Measurements from ENCODE around the gene GNB2. TPM values are rescaled to one million over a fixed set of nuclear protein-coding genes. Genes with fewer than 3 reads are reported as not detected.

Gene GNB2
- 100 to 1,000 TPM; 164 to 210 (median 185) TPM for polyA plus RNA-seq (ENCODE audit: insufficient read length in 3 of 3)

- DNase-seq (ENCODE audit: low read depth in 3 of 3, low spot score in 2 of 3): peak; percentile 97 to 99 (median 98)
Measured at GRCh38 chr7:100673302-100673941, at the start of gene GNB2. GNB2 (plus strand) TSS chr7:100673740; CDS start chr7:100676266, 2,526 bp downstream.

DNA sequence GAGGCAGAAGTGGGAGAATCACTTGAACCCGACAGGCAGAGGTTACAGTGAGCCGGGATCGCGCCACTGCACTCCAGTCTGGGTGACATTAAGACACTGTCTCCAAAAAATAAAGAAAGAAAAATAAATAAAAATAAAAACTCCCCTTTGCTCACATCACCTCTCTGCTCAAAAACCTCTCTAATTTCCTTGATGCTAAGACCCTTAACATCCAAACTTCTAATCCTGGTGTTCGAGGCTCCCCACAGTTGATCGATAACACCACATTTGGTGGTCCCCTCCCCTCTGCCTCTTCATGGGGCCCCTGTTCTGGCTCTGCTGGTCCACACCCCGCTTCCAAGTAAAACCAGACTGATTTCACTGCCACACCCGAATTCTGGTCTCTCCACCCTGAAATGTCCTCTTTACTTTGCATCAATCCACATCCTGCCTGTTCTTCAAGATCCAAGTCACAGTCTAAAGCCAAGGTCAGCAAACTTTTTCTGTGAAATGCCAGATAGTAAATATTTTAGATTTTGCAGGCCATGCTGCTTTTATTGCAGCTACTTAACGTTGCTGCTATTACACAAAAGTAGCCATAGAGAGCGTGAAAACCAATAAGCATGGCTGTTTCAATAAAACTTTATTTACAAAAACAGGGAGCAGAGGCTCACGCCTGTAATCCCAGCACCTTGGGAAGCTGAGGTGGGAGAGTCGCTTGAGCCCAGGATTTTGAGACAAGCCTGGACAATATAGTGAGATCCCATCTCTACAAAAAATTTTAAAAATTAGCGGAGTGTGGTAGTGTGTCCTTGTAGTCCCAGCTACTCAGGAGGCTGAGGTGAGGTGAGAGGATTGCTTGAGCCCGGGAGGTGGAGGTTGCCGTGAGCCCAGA is 49.4 kb upstream of the GNB2 start:
- no peak for DNase-seq (ENCODE audit: low read depth in 3 of 3, low spot score in 2 of 3)

- DNase-seq (ENCODE audit: low read depth in 3 of 3, low spot score in 2 of 3): no peak
Measured at GRCh38 chr7:100626055-100626454, 47.5 kb upstream of the GNB2 start.

GRCh38 chr7:100626530-100627237 is 46.9 kb upstream of the GNB2 start:
- no peak for DNase-seq (ENCODE audit: low read depth in 3 of 3, low spot score in 2 of 3)

- DNase-seq (ENCODE audit: low read depth in 3 of 3, low spot score in 2 of 3): no peak
Measured at GRCh38 chr7:100627238-100627549, 46.3 kb upstream of the GNB2 start.

- no peak for DNase-seq (ENCODE audit: low read depth in 3 of 3, low spot score in 2 of 3)
Measured at GRCh38 chr7:100629117-100629716, 44.3 kb upstream of the GNB2 start.

DNA sequence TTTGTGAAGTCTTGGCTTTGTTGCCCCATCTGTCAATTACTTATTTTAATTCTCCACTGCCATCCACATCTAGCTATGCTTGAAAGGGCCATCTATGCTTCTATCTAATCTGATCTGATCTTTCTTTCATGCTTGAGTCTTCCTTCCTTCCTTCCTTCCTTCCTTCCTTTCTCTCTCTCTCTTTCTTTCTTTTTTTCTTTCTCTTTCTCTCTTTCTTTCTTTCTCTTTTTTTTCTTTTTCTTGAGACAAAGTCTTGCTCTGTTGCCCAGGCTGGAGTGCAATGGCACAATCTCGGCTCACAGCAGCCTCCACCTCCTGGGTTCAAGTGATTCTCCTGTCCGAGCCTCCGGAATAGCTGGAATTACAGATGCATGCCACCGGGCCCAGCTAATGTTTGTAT is 43.5 kb upstream of the GNB2 start:
- DNase-seq (ENCODE audit: low read depth in 3 of 3, low spot score in 2 of 3): no peak

GRCh38 chr7:100632951-100633717 is 40.4 kb upstream of the GNB2 start:
- no peak for DNase-seq (ENCODE audit: low read depth in 3 of 3, low spot score in 2 of 3)

DNA sequence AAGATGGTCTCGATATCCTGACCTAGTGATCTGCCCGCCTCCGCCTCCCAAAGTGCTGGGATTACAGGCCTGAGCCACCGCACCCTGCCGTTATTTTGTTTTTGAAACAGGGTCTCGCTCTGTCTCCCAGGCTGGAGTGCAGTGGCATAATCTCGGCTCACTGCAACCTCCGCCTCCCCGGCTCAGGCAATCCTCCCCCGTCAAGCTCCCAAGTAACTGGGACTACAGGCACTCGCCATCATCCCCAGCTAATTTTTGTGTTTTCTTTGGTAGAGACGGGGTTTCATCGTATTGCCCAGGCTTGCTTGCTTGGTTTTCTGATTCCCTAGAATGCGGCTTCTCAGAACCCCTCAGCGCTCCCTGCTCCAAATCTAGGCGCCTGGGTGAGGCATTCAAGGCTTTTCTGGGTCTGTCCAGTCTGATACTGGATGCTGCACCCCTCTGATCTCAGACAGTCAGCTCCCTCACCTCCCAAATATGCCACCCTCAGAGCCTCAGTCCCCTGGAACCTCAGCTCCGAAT is 33.5 kb upstream of the GNB2 start:
- DNase-seq (ENCODE audit: low read depth in 3 of 3, low spot score in 2 of 3): no peak

- no peak for DNase-seq (ENCODE audit: low read depth in 3 of 3, low spot score in 2 of 3)
Measured at GRCh38 chr7:100640517-100641440, 32.8 kb upstream of the GNB2 start.

GRCh38 chr7:100641463-100641859 is 32.1 kb upstream of the GNB2 start, which contains the start of gene TFR2:
TFR2 (minus strand) TSS chr7:100641552; CDS start chr7:100641509, 43 bp downstream.
- no peak for DNase-seq (ENCODE audit: low read depth in 3 of 3, low spot score in 2 of 3)

- DNase-seq (ENCODE audit: low read depth in 3 of 3, low spot score in 2 of 3): no peak
Measured at GRCh38 chr7:100641860-100642533, 31.5 kb upstream of the GNB2 start.

DNA sequence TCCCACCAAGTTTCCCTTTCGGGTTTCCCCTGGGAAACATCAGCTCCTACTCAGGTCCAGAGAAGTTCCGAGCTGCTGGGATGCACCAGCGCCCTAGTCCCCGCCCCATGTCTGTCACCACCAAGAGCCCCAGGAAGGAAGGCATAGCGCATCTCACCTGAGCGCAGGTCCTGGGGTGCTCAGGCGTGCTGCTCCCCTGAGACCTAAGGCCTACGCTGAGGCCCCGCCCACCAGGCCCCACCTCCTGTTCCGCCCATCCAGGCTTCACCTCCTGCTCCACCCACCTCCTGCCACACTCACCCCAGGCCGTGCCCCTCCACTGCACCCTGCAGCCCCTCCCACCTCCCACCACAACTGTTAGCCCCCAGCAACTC is 31.0 kb upstream of the GNB2 start:
- DNase-seq (ENCODE audit: low read depth in 3 of 3, low spot score in 2 of 3): no peak

GRCh38 chr7:100649826-100650565 is 23.5 kb upstream of the GNB2 start:
- DNase-seq (ENCODE audit: low read depth in 3 of 3, low spot score in 2 of 3): no peak

- DNase-seq (ENCODE audit: low read depth in 3 of 3, low spot score in 2 of 3): no peak
Measured at GRCh38 chr7:100654908-100655831, 18.4 kb upstream of the GNB2 start.

GRCh38 chr7:100655908-100656674 is 17.4 kb upstream of the GNB2 start, which contains the start of gene ACTL6B:
ACTL6B (minus strand) TSS chr7:100656448; CDS start chr7:100656354, 94 bp downstream.
- no peak for DNase-seq (ENCODE audit: low read depth in 3 of 3, low spot score in 2 of 3)
